ENCODE results near the gene MXI1. TPM values are rescaled to one million over a fixed set of nuclear protein-coding genes. Genes with fewer than 3 reads are reported as not detected.

Gene MXI1
- total RNA-seq, 1 experiment from 2014 or later = 17.3 TPM

- intact Hi-C loops (cut with micrococcal nuclease; ENCODE audit: unreplicated experiment) = loop anchor here (1.0 to 5.0 kb wide), 2 partner anchors 14 to 52 kb away; no protein-coding TSS in a partner anchor
- CTCF ChIA-PET = interaction anchor here (0.7 kb wide), 1 partner anchor 57 kb away, joined by 6 read pairs; no protein-coding TSS in a partner anchor
- POLR2A ChIA-PET (ENCODE audit: low non-redundant PET) = no interaction called here
These were observed 17.6 kb downstream of the MXI1 start for GRCh38 chr10:110224992-110225391.

GRCh38 chr10:110225441-110225755 is 18.0 kb downstream of the MXI1 start:
- Histone ChIP-seq H3K4me1 (ENCODE audit: insufficient read depth, low read length, poor library complexity, severe bottlenecking) (peaks cover 20% of the 10 kb centered on the region), H3K36me3 (ENCODE audit: insufficient read depth, low read length, poor library complexity, severe bottlenecking) (no peaks in the 10 kb centered on the region), H3K27ac (ENCODE audit: low read depth, low read length, poor library complexity, severe bottlenecking) (peak overlapping the region; percentile 17), H3K4me3 (ENCODE audit: low read depth, low read length, poor library complexity, severe bottlenecking) (peak overlapping the region; percentile 73), H3K9me3 (ENCODE audit: low read depth, low read length, poor library complexity, severe bottlenecking) (no peaks in the 10 kb centered on the region), H3K27me3 (replicated peaks; ENCODE audit: insufficient read depth, low read depth, low read length, poor library complexity) (no peaks in the 10 kb centered on the region)
- intact Hi-C loops (cut with micrococcal nuclease; ENCODE audit: unreplicated experiment) = loop anchor here (1.0 to 5.0 kb wide), 2 partner anchors 14 to 52 kb away; no protein-coding TSS in a partner anchor
- POLR2A ChIA-PET (ENCODE audit: low non-redundant PET) = no interaction called here
- DNase-seq (ENCODE audit: low spot score) = no peak
- CTCF ChIA-PET = no interaction called here
- TF ChIP-seq EZH2 (IDR thresholded peaks at IDR 0.05; ENCODE audit: borderline replicate concordance, low read depth, low read length, poor library complexity, severe bottlenecking) = no peak
- TF ChIP-seq, protein P1, sequence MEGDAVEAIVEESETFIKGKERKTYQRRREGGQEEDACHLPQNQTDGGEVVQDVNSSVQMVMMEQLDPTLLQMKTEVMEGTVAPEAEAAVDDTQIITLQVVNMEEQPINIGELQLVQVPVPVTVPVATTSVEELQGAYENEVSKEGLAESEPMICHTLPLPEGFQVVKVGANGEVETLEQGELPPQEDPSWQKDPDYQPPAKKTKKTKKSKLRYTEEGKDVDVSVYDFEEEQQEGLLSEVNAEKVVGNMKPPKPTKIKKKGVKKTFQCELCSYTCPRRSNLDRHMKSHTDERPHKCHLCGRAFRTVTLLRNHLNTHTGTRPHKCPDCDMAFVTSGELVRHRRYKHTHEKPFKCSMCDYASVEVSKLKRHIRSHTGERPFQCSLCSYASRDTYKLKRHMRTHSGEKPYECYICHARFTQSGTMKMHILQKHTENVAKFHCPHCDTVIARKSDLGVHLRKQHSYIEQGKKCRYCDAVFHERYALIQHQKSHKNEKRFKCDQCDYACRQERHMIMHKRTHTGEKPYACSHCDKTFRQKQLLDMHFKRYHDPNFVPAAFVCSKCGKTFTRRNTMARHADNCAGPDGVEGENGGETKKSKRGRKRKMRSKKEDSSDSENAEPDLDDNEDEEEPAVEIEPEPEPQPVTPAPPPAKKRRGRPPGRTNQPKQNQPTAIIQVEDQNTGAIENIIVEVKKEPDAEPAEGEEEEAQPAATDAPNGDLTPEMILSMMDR (conservative IDR thresholded peaks at IDR 0.05; ENCODE audit: low read depth, low read length) = 0 out of 2 replicates have a peak, but pooled peaks have one; percentile 18
- BruUV-seq (replicated peaks) = no TSS peak

More at GRCh38 chr10:110224992-110225391, 17.6 kb downstream of the MXI1 start:
- Histone ChIP-seq H3K27ac (ENCODE audit: low read depth, low read length, poor library complexity, severe bottlenecking) (peak overlapping the region; percentile 17), H3K36me3 (ENCODE audit: insufficient read depth, low read length, poor library complexity, severe bottlenecking) (no peaks in the 10 kb centered on the region), H3K4me1 (ENCODE audit: insufficient read depth, low read length, poor library complexity, severe bottlenecking) (peaks cover 20% of the 10 kb centered on the region), H3K4me3 (ENCODE audit: low read depth, low read length, poor library complexity, severe bottlenecking) (peak overlapping the region; percentile 73), H3K27me3 (replicated peaks; ENCODE audit: insufficient read depth, low read depth, low read length, poor library complexity) (no peaks in the 10 kb centered on the region), H3K9me3 (ENCODE audit: low read depth, low read length, poor library complexity, severe bottlenecking) (no peaks in the 10 kb centered on the region)
- BruUV-seq (replicated peaks) = no TSS peak
- no peak for DNase-seq (ENCODE audit: low spot score)
- TF ChIP-seq, protein P1 (conservative IDR thresholded peaks at IDR 0.05; ENCODE audit: low read depth, low read length) = no peak
- no peak for TF ChIP-seq EZH2 (IDR thresholded peaks at IDR 0.05; ENCODE audit: borderline replicate concordance, low read depth, low read length, poor library complexity, severe bottlenecking)

GRCh38 chr10:110225756-110226542 is 18.5 kb downstream of the MXI1 start:
- intact Hi-C loops (cut with micrococcal nuclease; ENCODE audit: unreplicated experiment) = loop anchor here (1.0 to 5.0 kb wide), 3 partner anchors 15 to 219 kb away; partner anchors contain the start of gene ADD3
- Histone ChIP-seq H3K36me3 (ENCODE audit: insufficient read depth, low read length, poor library complexity, severe bottlenecking) (no peaks in the 10 kb centered on the region), H3K27ac (ENCODE audit: low read depth, low read length, poor library complexity, severe bottlenecking) (peak overlapping the region; percentile 70), H3K27me3 (replicated peaks; ENCODE audit: insufficient read depth, low read depth, low read length, poor library complexity) (no peaks in the 10 kb centered on the region), H3K9me3 (ENCODE audit: low read depth, low read length, poor library complexity, severe bottlenecking) (no peaks in the 10 kb centered on the region), H3K4me1 (ENCODE audit: insufficient read depth, low read length, poor library complexity, severe bottlenecking) (peaks cover 20% of the 10 kb centered on the region), H3K4me3 (ENCODE audit: low read depth, low read length, poor library complexity, severe bottlenecking) (peak overlapping the region; percentile 73)
- POLR2A ChIA-PET (ENCODE audit: low non-redundant PET) = interaction anchor here (0.6 kb wide), 1 partner anchor 18 kb away, joined by 6 read pairs; no protein-coding TSS in a partner anchor
- no peak for TF ChIP-seq EZH2 (IDR thresholded peaks at IDR 0.05; ENCODE audit: borderline replicate concordance, low read depth, low read length, poor library complexity, severe bottlenecking)
- TF ChIP-seq, protein P1 (conservative IDR thresholded peaks at IDR 0.05; ENCODE audit: low read depth, low read length) = peak; percentile 55
- DNase-seq (ENCODE audit: low spot score) = peak; percentile 97
- CTCF ChIA-PET = interaction anchor here (0.6 to 0.7 kb wide), 3 partner anchors 11 to 342 kb away, joined by 3 to 5 read pairs (median 5); no protein-coding TSS in a partner anchor
- no TSS peak for BruUV-seq (replicated peaks)
